Right renal cortex interstitium (tissue), 3 donors: ENCODE results near the gene CRHR2. TPM values are rescaled to one million over a fixed set of nuclear protein-coding genes. Genes with fewer than 3 reads are reported as not detected.
"Not testable (repeated sequence)": the region's sequence is repeated elsewhere in the genome, so short reads cannot be mapped to it uniquely, and the experiment has no call there.

Experiments
- DNase-seq, 3 donors: peaks; one replicate each; pipeline ENCODE4 v3.0.0-alpha.2; 2013; ENCODE audit warnings: low read depth in 3 of 3, low spot score in 2 of 3
- polyA plus RNA-seq, 3 donors: library from polyadenylated mRNA; unstranded; fragments of 120-200 nt; gene quantifications; one replicate each; pipeline ENCODE4 v1.2.1, GENCODE V29; 2013; ENCODE audit not compliant: insufficient read length in 3 of 3

The CRHR2 gene
- polyA plus RNA-seq, 3 donors: 0.24 TPM; not detected in 2

GRCh38 chr7:30656006-30656957 is 26.0 kb downstream of the CRHR2 start:
- DNase-seq: no peak

DNA sequence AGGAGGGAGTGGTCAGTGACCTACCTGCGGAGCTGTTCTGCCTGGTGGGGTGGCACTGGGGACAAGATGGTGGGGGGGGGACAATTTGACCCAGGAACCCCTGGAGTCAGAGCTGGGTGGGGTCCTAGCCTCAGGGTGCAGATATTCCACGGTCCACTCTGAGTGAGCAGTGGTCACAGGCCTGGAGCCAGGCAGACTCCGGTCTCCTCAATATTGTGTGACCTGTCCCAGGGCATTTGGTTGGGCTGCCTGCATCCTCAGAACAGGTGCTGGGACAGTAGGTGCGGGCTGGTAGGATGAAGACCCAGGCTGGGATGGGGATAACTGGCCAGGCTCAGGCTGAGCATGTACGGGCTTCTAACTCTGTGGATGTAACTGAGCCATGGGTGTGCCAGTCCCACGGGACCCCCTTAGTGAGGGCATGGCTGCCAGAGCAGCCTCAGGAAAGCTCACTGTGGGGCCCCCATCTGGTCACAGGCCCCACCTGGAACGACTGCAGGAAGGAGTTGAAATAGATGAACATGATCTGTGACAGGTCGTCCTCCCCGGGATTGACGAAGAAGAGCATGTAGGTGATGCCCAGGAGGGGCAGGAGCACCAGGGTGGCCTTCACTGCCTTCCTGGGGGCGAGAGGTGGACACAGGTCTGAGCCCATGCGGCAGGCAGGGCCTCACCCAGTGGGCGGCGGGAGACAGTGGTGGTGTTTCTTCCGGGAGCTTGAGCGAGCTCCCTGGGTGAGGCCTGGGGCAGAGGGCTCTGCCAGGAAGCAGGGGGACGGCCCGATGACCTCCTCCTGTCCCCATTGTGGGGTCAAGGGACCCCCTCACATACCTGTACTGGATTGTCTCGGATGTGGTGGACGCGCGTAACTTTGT is 26.9 kb downstream of the CRHR2 start:
- DNase-seq: no peak

GRCh38 chr7:30654296-30655090 is 27.8 kb downstream of the CRHR2 start:
- DNase-seq: no peak

- DNase-seq: no peak
Measured at GRCh38 chr7:30652698-30653641, 29.3 kb downstream of the CRHR2 start.

GRCh38 chr7:30652132-30652531 is 30.1 kb downstream of the CRHR2 start:
- DNase-seq: no peak

DNA sequence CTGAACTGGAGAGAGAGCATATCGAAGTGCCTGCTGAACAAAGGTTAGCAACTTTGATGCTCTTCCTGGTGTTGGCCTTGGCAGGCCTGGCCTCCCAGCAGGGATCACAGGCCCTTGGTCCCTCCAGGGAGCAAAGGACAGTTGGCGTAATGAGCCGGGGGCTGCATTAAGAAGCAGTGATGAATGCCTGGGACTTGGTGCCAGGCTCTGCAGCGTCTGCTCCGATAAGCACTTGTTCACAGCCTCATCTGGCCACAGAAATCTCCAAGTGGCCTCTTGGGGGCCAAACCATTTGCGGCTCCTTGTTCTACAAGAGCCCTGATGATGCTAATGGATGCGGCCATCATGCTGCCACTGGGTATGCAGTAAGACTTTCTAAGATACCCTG is 31.8 kb downstream of the CRHR2 start:
- no peak for DNase-seq

GRCh38 chr7:30649717-30650420 is 32.4 kb downstream of the CRHR2 start:
- no peak for DNase-seq

- DNase-seq: no peak
Measured at GRCh38 chr7:30648744-30649540, 33.3 kb downstream of the CRHR2 start.

GRCh38 chr7:30647589-30648364 is 34.5 kb downstream of the CRHR2 start:
- no peak for DNase-seq

GRCh38 chr7:30646154-30646553 is 36.1 kb downstream of the CRHR2 start:
- DNase-seq: no peak

GRCh38 chr7:30645661-30646060 is 36.6 kb downstream of the CRHR2 start:
- DNase-seq: no peak

- DNase-seq: no peak
Measured at GRCh38 chr7:30644286-30644955, 37.8 kb downstream of the CRHR2 start.

- no peak for DNase-seq
Measured at GRCh38 chr7:30642789-30643188, 39.5 kb downstream of the CRHR2 start.

GRCh38 chr7:30642322-30642721 is 39.9 kb downstream of the CRHR2 start:
- not testable (repeated sequence) for DNase-seq

- no peak for DNase-seq
Measured at GRCh38 chr7:30635798-30636197, 46.5 kb downstream of the CRHR2 start.

GRCh38 chr7:30634634-30635201 is 47.5 kb downstream of the CRHR2 start:
- no peak for DNase-seq
